Liver (tissue), 9 donors: ENCODE results near the gene MGAT3. TPM values are rescaled to one million over a fixed set of nuclear protein-coding genes. Genes with fewer than 3 reads are reported as not detected.
A peak's percentile ranks its signal among the peaks of the same experiment; 100 is the strongest.

Experiments used
- DNase-seq: peaks from one replicate; pipeline ENCODE4 v3.0.0-alpha.2; 2017; ENCODE audit warnings: low spot score
- H3K27ac ChIP-seq, 2 donors: one replicate each; pipeline ENCODE4 v1.7.0; 2013; ENCODE audit warnings: inconsistent platforms in 2 of 2, low read length in 2 of 2, control low read depth in 1 of 2, low read depth in 1 of 2, mild to moderate bottlenecking in 1 of 2
- H3K27me3 ChIP-seq, 4 donors: one replicate each; pipeline versions ENCODE4 v1.6.1 to v1.7.0; 2013; ENCODE audit warnings: low read length in 3 of 4, inconsistent platforms in 1 of 4, mild to moderate bottlenecking in 1 of 4, moderate library complexity in 1 of 4; ENCODE audit not compliant: control insufficient read depth in 4 of 4, insufficient read depth in 4 of 4
- H3K36me3 ChIP-seq, 4 donors: one replicate each; pipeline versions ENCODE4 v1.6.1 to v1.7.0; 2013; ENCODE audit warnings: low read length in 3 of 4, mild to moderate bottlenecking in 3 of 4, low read depth in 1 of 4, moderate library complexity in 1 of 4; ENCODE audit not compliant: control insufficient read depth in 4 of 4, insufficient read depth in 3 of 4
- H3K4me1 ChIP-seq, 4 donors: one replicate each; pipeline versions ENCODE4 v1.6.1 to v1.7.0; 2013; ENCODE audit warnings: low read length in 3 of 4, mild to moderate bottlenecking in 3 of 4, moderate library complexity in 1 of 4; ENCODE audit not compliant: control insufficient read depth in 4 of 4, insufficient read depth in 4 of 4
- H3K4me3 ChIP-seq, 3 donors: one replicate each; pipeline versions ENCODE4 v1.6.1 to v1.7.0; 2013; ENCODE audit warnings: low read length in 3 of 3, control low read depth in 1 of 3, low read depth in 1 of 3, mild to moderate bottlenecking in 1 of 3
- H3K9ac ChIP-seq, 2 donors: one replicate each; pipeline ENCODE4 v1.7.0; 2013; ENCODE audit warnings: low read length in 2 of 2, mild to moderate bottlenecking in 2 of 2, moderate library complexity in 2 of 2, control low read depth in 1 of 2, low read depth in 1 of 2
- H3K9me3 ChIP-seq, 4 donors: one replicate each; pipeline versions ENCODE4 v1.6.1 to v1.7.0; 2013; ENCODE audit warnings: low read length in 3 of 4; ENCODE audit not compliant: control insufficient read depth in 4 of 4
- ATF3 ChIP-seq: IDR thresholded peaks from 2 replicates; pipeline ENCODE4 v1.6.1; 2016; ENCODE audit warnings: antibody characterized with exemption
- EGR1 ChIP-seq, 2 donors: IDR thresholded peaks; 2 replicates each; pipeline ENCODE4 v1.6.1; 2016 to 2018; ENCODE audit warnings: antibody characterized with exemption in 2 of 2, low read depth in 2 of 2
- FOXA1 ChIP-seq: IDR thresholded peaks from 2 replicates; pipeline ENCODE4 v1.6.1; 2016; ENCODE audit warnings: antibody characterized with exemption
- FOXA2 ChIP-seq: IDR thresholded peaks from 2 replicates; pipeline ENCODE4 v1.6.1; 2016; ENCODE audit warnings: antibody characterized with exemption
- GABPA ChIP-seq, 2 donors: IDR thresholded peaks in 1 of 2; conservative IDR thresholded peaks in 1 of 2; 2 replicates each; pipeline ENCODE4 v1.6.1; 2016; ENCODE audit warnings: antibody characterized with exemption in 2 of 2, mild to moderate bottlenecking in 1 of 2, moderate library complexity in 1 of 2
- HNF4G ChIP-seq: IDR thresholded peaks from 2 replicates; pipeline ENCODE4 v1.6.1; 2016; ENCODE audit warnings: antibody characterized with exemption
- JUND ChIP-seq, 2 donors: IDR thresholded peaks; 2 replicates each; pipeline ENCODE4 v1.6.1; 2016; ENCODE audit warnings: antibody characterized with exemption in 2 of 2
- NR2F2 ChIP-seq: IDR thresholded peaks from 2 replicates; pipeline ENCODE4 v1.6.1; 2016; ENCODE audit warnings: antibody characterized with exemption
- RXRA ChIP-seq, 2 donors: IDR thresholded peaks; 2 replicates each; pipeline ENCODE4 v1.6.1; 2017 to 2018; ENCODE audit warnings: antibody characterized with exemption in 2 of 2, mild to moderate bottlenecking in 1 of 2
- SP1 ChIP-seq: IDR thresholded peaks from 2 replicates; pipeline ENCODE4 v1.6.1; 2018; ENCODE audit warnings: antibody characterized with exemption, mild to moderate bottlenecking
- TAF1 ChIP-seq: conservative IDR thresholded peaks from 2 replicates; pipeline ENCODE4 v1.6.1; 2016; ENCODE audit warnings: antibody characterized with exemption, mild to moderate bottlenecking
- YY1 ChIP-seq: IDR thresholded peaks from 2 replicates; pipeline ENCODE4 v1.6.1; 2016; ENCODE audit warnings: antibody characterized with exemption, mild to moderate bottlenecking
- ZBTB33 ChIP-seq: IDR thresholded peaks from 2 replicates; pipeline ENCODE4 v1.6.1; 2016; ENCODE audit warnings: antibody characterized with exemption
- WGBS: extraction: QIAGEN DNeasy Blood & Tissue Kit; methylation state at CpG from one replicate; pipeline ENCODE4 v1.1.7; 2013; 5-methylcytosine and 5-hydroxymethylcytosine counted together
- polyA plus RNA-seq, 2 donors: library from polyadenylated mRNA; stranded (reverse) in 1 of 2; unstranded in 1 of 2; fragments of 200-250 nt in 1 of 2; fragments of >200 nt in 1 of 2; fragmentation: Nextera tagmentation in 1 of 2; extraction: Ambion mirVana in 1 of 2; gene quantifications; one replicate each; pipeline versions ENCODE4 v1.2.1 to v1.2.3, GENCODE V29; 2013 to 2015
- total RNA-seq, 2 donors: library from RNA; depleted of rRNA; stranded (reverse); fragments of >200 nt; gene quantifications; one replicate each; pipeline ENCODE4 v1.2.3, GENCODE V29; 2014
- TF ChIP-seq, protein P1 (sequence below): IDR thresholded peaks from 2 replicates; pipeline ENCODE4 v1.6.1; 2016; ENCODE audit warnings: antibody characterized with exemption, mild to moderate bottlenecking
- TF ChIP-seq, protein P2 (sequence below): IDR thresholded peaks from 2 replicates; pipeline ENCODE4 v1.6.1; 2016; ENCODE audit warnings: antibody characterized with exemption
- TF ChIP-seq, protein P3 (sequence below): fragments of 150-350 bp; IDR thresholded peaks from 2 replicates; pipeline ENCODE4 v1.5.1; 2017; ENCODE audit warnings: improper control_type of control experiment, low read depth, low read length; ENCODE audit not compliant: missing input control
- donor health status: healthy.
- donor health status: healthy.
- donor health status: healthy.
- donor health status: healthy.
- donor health status: healthy.

The MGAT3 gene
- total and polyA plus RNA-seq, 4 donors: 0.03 to 7.6 (median 0.10) TPM

GRCh38 chr22:39471381-39472141 lies 14.7 kb downstream of the MGAT3 start:
- H3K4me1 ChIP-seq: peaks cover 0 to 14% (median 9%) of the 10 kb centered on the region in 4 donors
- 49% methylated on average over 13 of the region's 13 CpGs for WGBS
- H3K4me3 ChIP-seq: no peak overlapping the region
- H3K27ac ChIP-seq: peak overlapping the region in 1 of 2 donors; percentile 1
- no peak overlapping the region for H3K9ac ChIP-seq
- no peak for DNase-seq
- H3K27me3 ChIP-seq: no peaks in the 10 kb centered on the region
- no peaks in the 10 kb centered on the region for H3K36me3 ChIP-seq
- H3K9me3 ChIP-seq: no peaks in the 10 kb centered on the region
- no peak for TF ChIP-seq ATF3
- TF ChIP-seq EGR1 (IDR thresholded peaks at IDR 0.05; ENCODE audit: low read depth in 2 of 2): no peak
- no peak for TF ChIP-seq TAF1
- TF ChIP-seq NR2F2: no peak
- no peak for TF ChIP-seq RXRA (IDR thresholded peaks at IDR 0.05)
- TF ChIP-seq HNF4G: no peak
- TF ChIP-seq, protein P1, sequence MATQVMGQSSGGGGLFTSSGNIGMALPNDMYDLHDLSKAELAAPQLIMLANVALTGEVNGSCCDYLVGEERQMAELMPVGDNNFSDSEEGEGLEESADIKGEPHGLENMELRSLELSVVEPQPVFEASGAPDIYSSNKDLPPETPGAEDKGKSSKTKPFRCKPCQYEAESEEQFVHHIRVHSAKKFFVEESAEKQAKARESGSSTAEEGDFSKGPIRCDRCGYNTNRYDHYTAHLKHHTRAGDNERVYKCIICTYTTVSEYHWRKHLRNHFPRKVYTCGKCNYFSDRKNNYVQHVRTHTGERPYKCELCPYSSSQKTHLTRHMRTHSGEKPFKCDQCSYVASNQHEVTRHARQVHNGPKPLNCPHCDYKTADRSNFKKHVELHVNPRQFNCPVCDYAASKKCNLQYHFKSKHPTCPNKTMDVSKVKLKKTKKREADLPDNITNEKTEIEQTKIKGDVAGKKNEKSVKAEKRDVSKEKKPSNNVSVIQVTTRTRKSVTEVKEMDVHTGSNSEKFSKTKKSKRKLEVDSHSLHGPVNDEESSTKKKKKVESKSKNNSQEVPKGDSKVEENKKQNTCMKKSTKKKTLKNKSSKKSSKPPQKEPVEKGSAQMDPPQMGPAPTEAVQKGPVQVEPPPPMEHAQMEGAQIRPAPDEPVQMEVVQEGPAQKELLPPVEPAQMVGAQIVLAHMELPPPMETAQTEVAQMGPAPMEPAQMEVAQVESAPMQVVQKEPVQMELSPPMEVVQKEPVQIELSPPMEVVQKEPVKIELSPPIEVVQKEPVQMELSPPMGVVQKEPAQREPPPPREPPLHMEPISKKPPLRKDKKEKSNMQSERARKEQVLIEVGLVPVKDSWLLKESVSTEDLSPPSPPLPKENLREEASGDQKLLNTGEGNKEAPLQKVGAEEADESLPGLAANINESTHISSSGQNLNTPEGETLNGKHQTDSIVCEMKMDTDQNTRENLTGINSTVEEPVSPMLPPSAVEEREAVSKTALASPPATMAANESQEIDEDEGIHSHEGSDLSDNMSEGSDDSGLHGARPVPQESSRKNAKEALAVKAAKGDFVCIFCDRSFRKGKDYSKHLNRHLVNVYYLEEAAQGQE: no peak

DNA sequence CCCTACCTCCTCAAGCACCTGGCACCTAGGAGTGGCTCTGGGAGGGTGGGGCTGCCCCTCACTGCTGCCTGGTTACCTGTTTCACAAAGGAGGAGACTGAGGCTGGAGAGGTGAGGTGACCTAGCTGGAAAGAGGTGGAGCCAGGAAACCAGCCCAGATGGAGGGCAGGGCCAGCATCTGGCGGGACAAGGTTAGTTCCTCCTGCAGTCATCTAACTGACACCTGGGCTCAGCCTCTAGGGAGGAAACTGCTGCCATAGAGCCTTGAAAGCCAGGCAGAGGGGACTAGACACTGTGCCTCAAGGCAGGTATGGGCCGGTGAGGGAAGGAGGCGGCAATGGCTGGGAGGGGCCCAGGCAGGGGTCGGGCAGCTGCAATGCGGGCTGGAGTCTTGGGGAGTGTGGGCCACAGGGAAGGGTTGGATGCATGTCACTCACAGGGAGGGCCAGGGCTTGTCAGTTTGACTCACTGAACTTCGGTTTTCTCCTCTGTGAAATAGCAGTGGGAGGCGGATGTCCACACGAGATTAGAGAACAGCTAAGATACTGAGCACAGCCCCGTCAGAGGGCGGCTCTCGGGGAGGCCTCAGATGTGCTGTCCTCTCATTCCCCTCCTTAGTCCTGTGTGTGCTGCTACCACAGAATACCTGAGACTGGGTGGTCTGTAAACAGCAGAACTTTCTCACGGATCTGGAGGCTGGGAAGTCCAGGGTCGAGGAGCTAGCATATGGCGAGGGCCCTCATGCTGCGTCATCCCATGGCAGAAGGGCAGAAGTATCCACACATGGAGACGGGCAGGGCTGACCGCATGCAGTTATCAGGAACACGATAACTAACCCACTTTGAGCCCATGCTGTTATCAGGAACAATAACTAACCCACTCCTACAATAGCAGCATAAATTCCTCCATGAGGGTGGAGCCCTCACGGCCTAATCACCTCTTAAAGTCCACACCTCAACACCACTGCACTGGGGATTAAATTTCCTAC lies 16.1 kb downstream of the MGAT3 start:
- Histone ChIP-seq H3K36me3 (no peaks in the 10 kb centered on the region), H3K9me3 (no peaks in the 10 kb centered on the region), H3K27me3 (no peaks in the 10 kb centered on the region), H3K4me1 (peaks cover 0 to 14% (median 9%) of the 10 kb centered on the region in 4 donors), H3K9ac (no peak overlapping the region), H3K27ac (no peak overlapping the region), H3K4me3 (no peak overlapping the region)
- TF ChIP-seq GABPA (IDR thresholded peaks at IDR 0.05 in 1 of 2, conservative IDR thresholded peaks at IDR 0.05 in 1 of 2): no peak
- no peak for TF ChIP-seq NR2F2
- TF ChIP-seq, protein P2, sequence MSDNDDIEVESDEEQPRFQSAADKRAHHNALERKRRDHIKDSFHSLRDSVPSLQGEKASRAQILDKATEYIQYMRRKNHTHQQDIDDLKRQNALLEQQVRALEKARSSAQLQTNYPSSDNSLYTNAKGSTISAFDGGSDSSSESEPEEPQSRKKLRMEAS: no peak
- no peak for TF ChIP-seq ATF3
- TF ChIP-seq ZBTB33: no peak
- TF ChIP-seq EGR1 (IDR thresholded peaks at IDR 0.05; ENCODE audit: low read depth in 2 of 2): no peak
- no peak for TF ChIP-seq JUND (IDR thresholded peaks at IDR 0.05)
- no peak for TF ChIP-seq SP1
- TF ChIP-seq TAF1: no peak
- TF ChIP-seq HNF4G: no peak
- TF ChIP-seq, protein P3, sequence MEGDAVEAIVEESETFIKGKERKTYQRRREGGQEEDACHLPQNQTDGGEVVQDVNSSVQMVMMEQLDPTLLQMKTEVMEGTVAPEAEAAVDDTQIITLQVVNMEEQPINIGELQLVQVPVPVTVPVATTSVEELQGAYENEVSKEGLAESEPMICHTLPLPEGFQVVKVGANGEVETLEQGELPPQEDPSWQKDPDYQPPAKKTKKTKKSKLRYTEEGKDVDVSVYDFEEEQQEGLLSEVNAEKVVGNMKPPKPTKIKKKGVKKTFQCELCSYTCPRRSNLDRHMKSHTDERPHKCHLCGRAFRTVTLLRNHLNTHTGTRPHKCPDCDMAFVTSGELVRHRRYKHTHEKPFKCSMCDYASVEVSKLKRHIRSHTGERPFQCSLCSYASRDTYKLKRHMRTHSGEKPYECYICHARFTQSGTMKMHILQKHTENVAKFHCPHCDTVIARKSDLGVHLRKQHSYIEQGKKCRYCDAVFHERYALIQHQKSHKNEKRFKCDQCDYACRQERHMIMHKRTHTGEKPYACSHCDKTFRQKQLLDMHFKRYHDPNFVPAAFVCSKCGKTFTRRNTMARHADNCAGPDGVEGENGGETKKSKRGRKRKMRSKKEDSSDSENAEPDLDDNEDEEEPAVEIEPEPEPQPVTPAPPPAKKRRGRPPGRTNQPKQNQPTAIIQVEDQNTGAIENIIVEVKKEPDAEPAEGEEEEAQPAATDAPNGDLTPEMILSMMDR: no peak
- no peak for TF ChIP-seq FOXA2
- no peak for TF ChIP-seq FOXA1
- TF ChIP-seq YY1: no peak
- TF ChIP-seq RXRA (IDR thresholded peaks at IDR 0.05): no peak
- DNase-seq: peak; percentile 74
- 81% methylated on average over 19 of the region's 19 CpGs for WGBS
